HAP-1 (cell line): ENCODE data around the gene ZW10.
A peak's percentile ranks its signal among the peaks of the same experiment; 100 is the strongest.
"Not testable (repeated sequence)": the region's sequence is repeated elsewhere in the genome, so short reads cannot be mapped to it uniquely, and the experiment has no call there.

Source experiments
- DNase-seq, 2 experiments: peaks; one replicate each; pipeline ENCODE4 v3.0.0-alpha.2; 2016 to 2020; ENCODE audit warnings: low spot score in 2 of 2
- H3K27me3 ChIP-seq: fragments of 250-450 bp; sonication (Bioruptor Pico); 2 replicates; pipeline ENCODE4 v1.5.1; 2020; ENCODE audit warnings: low read depth, mild to moderate bottlenecking, moderate library complexity
- H3K36me3 ChIP-seq: fragments of 250-450 bp; sonication (Bioruptor Pico); replicated peaks from 2 replicates; pipeline ENCODE4 v1.5.1; 2020; ENCODE audit warnings: mild to moderate bottlenecking
- H3K4me1 ChIP-seq: fragments of 250-450 bp; sonication (Bioruptor Pico); 2 replicates; pipeline ENCODE4 v1.5.1; 2020; ENCODE audit warnings: mild to moderate bottlenecking
- H3K4me3 ChIP-seq: fragments of 250-450 bp; sonication (Bioruptor Pico); 2 replicates; pipeline ENCODE4 v1.5.1; 2020; ENCODE audit warnings: mild to moderate bottlenecking, moderate library complexity
- H3K9me3 ChIP-seq: fragments of 250-450 bp; sonication (Bioruptor Pico); 2 replicates; pipeline ENCODE4 v1.5.1; 2020; ENCODE audit warnings: mild to moderate bottlenecking, moderate library complexity
- in situ Hi-C: fragments of 300-500 bp; cut with MboI; formaldehyde crosslinking; loops from 3 replicates; pipeline ENCODE4 v1.14.3; 2020; ENCODE audit warnings: low sequenced_read_pairs, inconsistent platforms, mixed read lengths

The ZW10 gene, protein sequence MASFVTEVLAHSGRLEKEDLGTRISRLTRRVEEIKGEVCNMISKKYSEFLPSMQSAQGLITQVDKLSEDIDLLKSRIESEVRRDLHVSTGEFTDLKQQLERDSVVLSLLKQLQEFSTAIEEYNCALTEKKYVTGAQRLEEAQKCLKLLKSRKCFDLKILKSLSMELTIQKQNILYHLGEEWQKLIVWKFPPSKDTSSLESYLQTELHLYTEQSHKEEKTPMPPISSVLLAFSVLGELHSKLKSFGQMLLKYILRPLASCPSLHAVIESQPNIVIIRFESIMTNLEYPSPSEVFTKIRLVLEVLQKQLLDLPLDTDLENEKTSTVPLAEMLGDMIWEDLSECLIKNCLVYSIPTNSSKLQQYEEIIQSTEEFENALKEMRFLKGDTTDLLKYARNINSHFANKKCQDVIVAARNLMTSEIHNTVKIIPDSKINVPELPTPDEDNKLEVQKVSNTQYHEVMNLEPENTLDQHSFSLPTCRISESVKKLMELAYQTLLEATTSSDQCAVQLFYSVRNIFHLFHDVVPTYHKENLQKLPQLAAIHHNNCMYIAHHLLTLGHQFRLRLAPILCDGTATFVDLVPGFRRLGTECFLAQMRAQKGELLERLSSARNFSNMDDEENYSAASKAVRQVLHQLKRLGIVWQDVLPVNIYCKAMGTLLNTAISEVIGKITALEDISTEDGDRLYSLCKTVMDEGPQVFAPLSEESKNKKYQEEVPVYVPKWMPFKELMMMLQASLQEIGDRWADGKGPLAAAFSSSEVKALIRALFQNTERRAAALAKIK

GRCh38 chr11:113773416-113774173 is at the start of gene ZW10:
Gene ZW10 (minus strand): TSS chr11:113773692. CDS start chr11:113773666, 26 bp downstream.
- Histone ChIP-seq H3K4me3 (peak within 1 kb of the TSS; percentile 91), H3K27me3 (peaks cover 11% of the 10 kb centered on the region), H3K4me1 (no peaks in the 10 kb centered on the region; the same call in 1 of the 2 replicates), H3K9me3 (no peaks in the 10 kb centered on the region), H3K36me3 (no peaks in the 10 kb centered on the region; the same call in 1 of the 2 replicates)
- DNase-seq: peak; percentile 91 to 96
- in situ Hi-C loops: no loop called here

DNA sequence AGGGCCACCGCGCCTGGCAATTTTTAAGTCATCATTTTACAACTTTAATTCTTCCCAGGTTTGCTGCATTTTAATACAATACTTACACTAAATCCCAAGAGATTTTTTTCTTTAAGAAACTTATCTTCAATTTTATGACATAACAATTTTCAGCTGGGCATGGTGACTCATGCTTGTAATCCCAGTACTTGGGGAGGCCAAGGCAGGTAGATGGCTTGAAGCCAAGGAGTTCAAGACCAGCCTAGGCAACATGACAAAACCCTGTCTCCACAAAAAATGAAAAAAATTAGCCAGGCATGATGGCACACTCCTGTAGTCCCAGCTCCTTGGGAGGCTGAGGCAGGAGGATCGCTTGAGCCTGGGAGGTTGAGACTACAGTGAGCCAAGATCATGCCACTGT is 44.9 kb upstream of the ZW10 start:
- Histone ChIP-seq H3K4me1 (peaks cover 18% of the 10 kb centered on the region), H3K36me3 (peaks cover 26% of the 10 kb centered on the region), H3K27me3 (no peaks in the 10 kb centered on the region), H3K9me3 (no peaks in the 10 kb centered on the region), H3K4me3 (no peak overlapping the region)
- in situ Hi-C loops: no loop called here
- no peak for DNase-seq

GRCh38 chr11:113817626-113818025 is 44.1 kb upstream of the ZW10 start:
- Histone ChIP-seq H3K4me3 (no peak overlapping the region), H3K4me1 (peaks cover 19% of the 10 kb centered on the region), H3K36me3 (peaks cover 21% of the 10 kb centered on the region), H3K9me3 (no peaks in the 10 kb centered on the region), H3K27me3 (no peaks in the 10 kb centered on the region)
- DNase-seq: peak; percentile 52 to 58
- in situ Hi-C loops: no loop called here

GRCh38 chr11:113817162-113817561 is 43.7 kb upstream of the ZW10 start:
- in situ Hi-C loops: no loop called here
- no peak overlapping the region for H3K4me3 ChIP-seq

DNA sequence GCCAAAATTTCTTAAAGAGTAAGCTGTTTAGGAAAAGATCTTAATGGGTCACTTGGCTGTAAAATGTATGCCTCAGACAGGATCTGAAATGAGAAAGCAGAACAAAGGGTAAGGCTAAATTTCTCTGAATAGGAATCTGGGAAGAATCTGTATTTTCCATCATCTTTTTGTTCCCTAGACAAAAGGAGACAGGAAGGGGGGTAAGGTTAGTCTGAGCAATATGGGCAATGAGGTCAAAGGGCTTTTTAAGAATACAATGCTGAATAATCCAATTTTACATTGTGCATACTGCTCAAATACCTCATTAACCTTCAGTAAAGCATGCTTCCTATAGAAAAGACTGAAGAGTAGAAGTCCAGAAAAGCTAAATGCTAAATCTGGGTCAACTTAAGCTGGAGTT is 40.7 kb upstream of the ZW10 start:
- in situ Hi-C loops: no loop called here
- Histone ChIP-seq H3K9me3 (no peaks in the 10 kb centered on the region), H3K27me3 (no peaks in the 10 kb centered on the region), H3K36me3 (peaks cover 15% of the 10 kb centered on the region; the same call in 1 of the 2 replicates), H3K4me3 (no peak overlapping the region), H3K4me1 (peaks cover 19% of the 10 kb centered on the region)
- peak in 1 of 2 experiments; percentile 95 for DNase-seq

More at GRCh38 chr11:113817162-113817561, 43.7 kb upstream of the ZW10 start:
- Histone ChIP-seq H3K9me3 (no peaks in the 10 kb centered on the region), H3K4me1 (peaks cover 19% of the 10 kb centered on the region), H3K27me3 (no peaks in the 10 kb centered on the region), H3K36me3 (peaks cover 21% of the 10 kb centered on the region)
- no peak for DNase-seq

- Histone ChIP-seq H3K27me3 (no peaks in the 10 kb centered on the region), H3K9me3 (no peaks in the 10 kb centered on the region), H3K4me3 (no peak overlapping the region), H3K36me3 (peaks cover 45% of the 10 kb centered on the region), H3K4me1 (peaks cover 7% of the 10 kb centered on the region)
- in situ Hi-C loops: no loop called here
- DNase-seq: no peak
Measured at GRCh38 chr11:113808931-113809330, 35.4 kb upstream of the ZW10 start.

GRCh38 chr11:113806406-113806805 is 32.9 kb upstream of the ZW10 start:
- peak; percentile 33 to 72 for DNase-seq
- peaks cover 58% of the 10 kb centered on the region for H3K36me3 ChIP-seq

GRCh38 chr11:113805640-113806039 is 32.1 kb upstream of the ZW10 start:
- no peaks in the 10 kb centered on the region for H3K9me3 ChIP-seq
- in situ Hi-C loops: no loop called here
- no peaks in the 10 kb centered on the region for H3K27me3 ChIP-seq
- no peaks in the 10 kb centered on the region for H3K4me1 ChIP-seq
- H3K4me3 ChIP-seq: no peak overlapping the region
- no peak for DNase-seq
- peaks cover 62% of the 10 kb centered on the region for H3K36me3 ChIP-seq

More at GRCh38 chr11:113806406-113806805, 32.9 kb upstream of the ZW10 start:
- in situ Hi-C loops: no loop called here
- Histone ChIP-seq H3K27me3 (no peaks in the 10 kb centered on the region), H3K4me3 (no peak overlapping the region), H3K4me1 (no peaks in the 10 kb centered on the region), H3K9me3 (no peaks in the 10 kb centered on the region)

DNA sequence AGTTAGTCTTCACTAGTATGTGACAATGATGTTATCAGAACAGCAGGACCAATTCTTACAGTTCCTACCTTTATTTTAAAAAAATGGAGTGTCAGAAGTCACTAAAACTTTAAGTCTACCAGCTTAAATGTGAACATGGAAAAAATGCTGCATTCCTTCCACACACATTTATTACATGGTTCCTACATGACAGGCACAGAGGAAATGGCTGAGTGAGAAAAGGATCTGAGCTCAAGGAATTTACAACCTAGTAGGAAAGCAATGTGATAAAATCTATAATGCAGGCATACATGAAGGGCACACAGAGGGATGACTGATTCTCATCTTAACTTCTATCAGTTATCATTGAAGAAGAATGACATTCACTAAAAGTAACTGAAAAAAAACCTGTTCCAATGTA is 29.1 kb upstream of the ZW10 start:
- in situ Hi-C loops: no loop called here

DNA sequence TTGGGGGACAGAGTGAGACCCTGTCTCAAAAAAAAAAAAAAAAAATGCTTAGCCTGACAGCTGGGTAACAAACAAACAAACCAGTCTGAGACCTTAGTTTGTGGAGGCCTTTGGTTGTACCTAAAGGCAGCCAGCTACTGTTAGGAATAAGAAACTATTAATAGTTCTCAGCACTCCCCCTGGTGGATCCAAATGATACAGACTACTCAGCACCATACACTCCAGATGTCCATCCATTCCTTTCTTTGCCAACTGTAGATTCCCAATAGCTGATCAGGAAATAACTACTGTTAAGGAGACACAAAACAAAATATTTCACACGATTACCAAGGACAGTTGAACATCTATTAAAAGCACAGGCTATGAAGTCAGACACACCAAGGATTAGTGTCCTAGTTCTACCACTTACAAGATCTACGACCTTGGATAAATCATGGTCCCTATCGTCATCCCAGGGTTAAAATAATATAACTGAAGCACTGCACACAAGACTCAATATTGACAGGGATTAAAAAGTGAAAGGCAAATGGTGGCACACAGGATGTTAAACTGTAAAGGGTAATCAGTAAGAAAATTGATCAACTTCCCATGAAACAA is 23.3 kb upstream of the ZW10 start:
- peak; percentile 40 to 55 for DNase-seq
- Histone ChIP-seq H3K9me3 (no peaks in the 10 kb centered on the region), H3K36me3 (peaks cover 25% of the 10 kb centered on the region), H3K4me3 (no peak overlapping the region), H3K27me3 (no peaks in the 10 kb centered on the region), H3K4me1 (no peaks in the 10 kb centered on the region)
- in situ Hi-C loops: loop anchor here (5.0 kb wide), 1 partner anchor 489 kb away; no protein-coding TSS in a partner anchor

More for the DNA sequence above, 29.1 kb upstream of the ZW10 start:
- Histone ChIP-seq H3K4me3 (no peak overlapping the region), H3K36me3 (peaks cover 60% of the 10 kb centered on the region), H3K27me3 (no peaks in the 10 kb centered on the region), H3K4me1 (no peaks in the 10 kb centered on the region), H3K9me3 (no peaks in the 10 kb centered on the region)
- no peak for DNase-seq

- no peaks in the 10 kb centered on the region for H3K9me3 ChIP-seq
- DNase-seq: no peak
- H3K36me3 ChIP-seq: no peaks in the 10 kb centered on the region
- H3K4me3 ChIP-seq: no peak overlapping the region
- peaks cover 3% of the 10 kb centered on the region; the same call in 1 of the 2 replicates for H3K27me3 ChIP-seq
- no peaks in the 10 kb centered on the region for H3K4me1 ChIP-seq
- in situ Hi-C loops: no loop called here
Measured at GRCh38 chr11:113789675-113790320, 16.3 kb upstream of the ZW10 start.

- H3K27me3 ChIP-seq, H3K9me3 ChIP-seq, H3K4me1 ChIP-seq, DNase-seq, in situ Hi-C loops, H3K36me3 ChIP-seq, H3K4me3 ChIP-seq: not testable (repeated sequence)
Measured at GRCh38 chr11:113789016-113789415, 15.5 kb upstream of the ZW10 start.

DNA sequence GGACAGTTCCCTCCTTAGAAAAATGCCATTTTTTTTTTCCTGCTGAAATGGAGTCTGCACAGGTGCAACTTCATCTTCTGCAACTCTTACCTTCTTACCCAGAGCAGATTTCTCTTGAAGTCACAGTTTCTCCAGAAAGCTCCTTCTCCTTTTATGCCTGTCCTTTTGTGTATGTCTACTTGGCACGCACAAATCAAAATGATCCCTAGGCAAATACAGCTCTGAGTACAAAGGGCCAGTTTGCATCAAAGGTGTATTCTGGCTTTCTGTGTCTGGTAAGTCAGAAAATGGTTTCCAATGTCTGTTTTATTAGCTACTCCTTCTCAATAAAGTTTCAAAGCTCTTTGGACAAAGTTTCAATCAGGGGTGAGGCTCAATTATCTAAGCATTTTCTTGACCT is 8.6 kb upstream of the ZW10 start:
- no peak overlapping the region for H3K4me3 ChIP-seq
- in situ Hi-C loops: no loop called here
- H3K4me1 ChIP-seq: no peaks in the 10 kb centered on the region
- H3K27me3 ChIP-seq: peaks cover 13% of the 10 kb centered on the region; the same call in 1 of the 2 replicates
- no peaks in the 10 kb centered on the region for H3K9me3 ChIP-seq
- no peak for DNase-seq
- H3K36me3 ChIP-seq: no peaks in the 10 kb centered on the region
